Activated B cell treated with CpG ODN at 0.5 μM for 24 hours (primary cell): ENCODE results near the gene TMEM94. TPM values are rescaled to one million over a fixed set of nuclear protein-coding genes. Genes with fewer than 3 reads are reported as not detected.
A peak's percentile ranks its signal among the peaks of the same experiment; 100 is the strongest.
"Not testable (repeated sequence)": the region's sequence is repeated elsewhere in the genome, so short reads cannot be mapped to it uniquely, and the experiment has no call there.

Experiments used
- ATAC-seq: fragments of 200-7000 bp; cut with Tn5 transposase; one replicate; pipeline ENCODE4 v1.10.0; 2021; ENCODE audit warnings: low read depth, mild to moderate bottlenecking, moderate library complexity
- CTCF ChIA-PET: fragments of 350-600 bp; sonication (Branson Sonifier 250); formaldehyde crosslinking; loops from one replicate; lab custom pipeline; 2021; ENCODE audit warnings: antibody characterized with exemption; lab: Charles Lee
- POLR2A ChIA-PET: fragments of 350-600 bp; sonication (Branson Sonifier 250); formaldehyde crosslinking; loops from one replicate; lab custom pipeline; 2021; ENCODE audit warnings: antibody characterized with exemption; lab: Charles Lee
- DNase-seq: peaks from one replicate; pipeline ENCODE4 v3.0.0; 2022
- H3K27ac Mint-ChIP-seq: one replicate; pipeline ENCODE4 v1.8.0; 2020; ENCODE audit warnings: mixed read lengths
- H3K27me3 Mint-ChIP-seq: one replicate; pipeline ENCODE4 v1.8.0; 2021; ENCODE audit warnings: mixed read lengths
- H3K36me3 Mint-ChIP-seq: one replicate; pipeline ENCODE4 v1.8.0; 2021; ENCODE audit warnings: low read depth, mixed read lengths
- H3K4me1 Mint-ChIP-seq: one replicate; pipeline ENCODE4 v1.8.0; 2021; ENCODE audit warnings: mixed read lengths
- H3K4me3 Mint-ChIP-seq: one replicate; pipeline ENCODE4 v1.8.0; 2020; ENCODE audit warnings: mild to moderate bottlenecking, mixed read lengths
- H3K9me3 Mint-ChIP-seq: one replicate; pipeline ENCODE4 v1.8.0; 2020; ENCODE audit warnings: mixed read lengths
- intact Hi-C: fragments of 100-400 bp; cut with micrococcal nuclease; formaldehyde crosslinking; loops from one replicate; pipeline ENCODE4 v1.15.1; 2024
- total RNA-seq: library from RNA; stranded (reverse); gene quantifications from 2 replicates; pipeline ENCODE4 v1.2.3, GENCODE V29; 2022
- TF ChIP-seq, protein P1 (sequence below): fragments of 200-600 bp; IDR thresholded peaks from one replicate; pipeline ENCODE4 v1.8.0; 2022; ENCODE audit warnings: antibody characterized with exemption, mild to moderate bottlenecking

The TMEM94 gene
- total RNA-seq, 1 donor from 2014 or later, result 86.6 TPM

- CTCF ChIA-PET, result interaction anchor here (0.7 kb wide), 1 partner anchor 335 kb away, joined by 3 read pairs; no protein-coding TSS in a partner anchor
- Mint-ChIP-seq H3K4me3 (no peak overlapping the region), H3K27me3 (no peaks in the 10 kb centered on the region), H3K36me3 (no peaks in the 10 kb centered on the region), H3K4me1 (no peaks in the 10 kb centered on the region), H3K9me3 (no peaks in the 10 kb centered on the region), H3K27ac (no peak overlapping the region)
- TF ChIP-seq, protein P1, sequence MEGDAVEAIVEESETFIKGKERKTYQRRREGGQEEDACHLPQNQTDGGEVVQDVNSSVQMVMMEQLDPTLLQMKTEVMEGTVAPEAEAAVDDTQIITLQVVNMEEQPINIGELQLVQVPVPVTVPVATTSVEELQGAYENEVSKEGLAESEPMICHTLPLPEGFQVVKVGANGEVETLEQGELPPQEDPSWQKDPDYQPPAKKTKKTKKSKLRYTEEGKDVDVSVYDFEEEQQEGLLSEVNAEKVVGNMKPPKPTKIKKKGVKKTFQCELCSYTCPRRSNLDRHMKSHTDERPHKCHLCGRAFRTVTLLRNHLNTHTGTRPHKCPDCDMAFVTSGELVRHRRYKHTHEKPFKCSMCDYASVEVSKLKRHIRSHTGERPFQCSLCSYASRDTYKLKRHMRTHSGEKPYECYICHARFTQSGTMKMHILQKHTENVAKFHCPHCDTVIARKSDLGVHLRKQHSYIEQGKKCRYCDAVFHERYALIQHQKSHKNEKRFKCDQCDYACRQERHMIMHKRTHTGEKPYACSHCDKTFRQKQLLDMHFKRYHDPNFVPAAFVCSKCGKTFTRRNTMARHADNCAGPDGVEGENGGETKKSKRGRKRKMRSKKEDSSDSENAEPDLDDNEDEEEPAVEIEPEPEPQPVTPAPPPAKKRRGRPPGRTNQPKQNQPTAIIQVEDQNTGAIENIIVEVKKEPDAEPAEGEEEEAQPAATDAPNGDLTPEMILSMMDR, result no peak
- DNase-seq, result no peak
- POLR2A ChIA-PET, result interaction anchor here (1.9 kb wide), 1 partner anchor 8 kb away, joined by 7 read pairs; the partner anchor contains the start of gene TMEM94
- no peak for ATAC-seq
- intact Hi-C loops, result no loop called here
Measured at GRCh38 chr17:75447951-75448856, 8.2 kb upstream of the TMEM94 start.

- Mint-ChIP-seq H3K36me3 (no peaks in the 10 kb centered on the region), H3K4me1 (peaks cover 6% of the 10 kb centered on the region), H3K4me3 (no peak overlapping the region), H3K27ac (no peak overlapping the region), H3K27me3 (no peaks in the 10 kb centered on the region), H3K9me3 (no peaks in the 10 kb centered on the region)
- CTCF ChIA-PET, result no interaction called here
- intact Hi-C loops, result no loop called here
- ATAC-seq (no peak), DNase-seq (no peak)
- TF ChIP-seq, protein P1, result no peak
- POLR2A ChIA-PET, result no interaction called here
Measured at GRCh38 chr17:75450270-75450669, 6.2 kb upstream of the TMEM94 start.

GRCh38 chr17:75454193-75454592, 2.2 kb upstream of the TMEM94 start:
- Mint-ChIP-seq H3K4me3 (no peak overlapping the region), H3K36me3 (peaks cover 1% of the 10 kb centered on the region), H3K9me3 (no peaks in the 10 kb centered on the region), H3K27ac (no peak overlapping the region), H3K27me3 (no peaks in the 10 kb centered on the region), H3K4me1 (peaks cover 31% of the 10 kb centered on the region)
- intact Hi-C loops, result no loop called here
- ATAC-seq (no peak), DNase-seq (no peak)
- POLR2A ChIA-PET, result no interaction called here
- TF ChIP-seq, protein P1, result no peak
- CTCF ChIA-PET, result no interaction called here

- peaks cover 35% of the 10 kb centered on the region for H3K4me1 Mint-ChIP-seq
- CTCF ChIA-PET, H3K27me3 Mint-ChIP-seq, H3K9me3 Mint-ChIP-seq, POLR2A ChIA-PET, DNase-seq, H3K36me3 Mint-ChIP-seq, intact Hi-C loops, ATAC-seq, H3K27ac Mint-ChIP-seq, H3K4me3 Mint-ChIP-seq: not testable (repeated sequence)
Measured at GRCh38 chr17:75454672-75455071, 1.8 kb upstream of the TMEM94 start.

DNA sequence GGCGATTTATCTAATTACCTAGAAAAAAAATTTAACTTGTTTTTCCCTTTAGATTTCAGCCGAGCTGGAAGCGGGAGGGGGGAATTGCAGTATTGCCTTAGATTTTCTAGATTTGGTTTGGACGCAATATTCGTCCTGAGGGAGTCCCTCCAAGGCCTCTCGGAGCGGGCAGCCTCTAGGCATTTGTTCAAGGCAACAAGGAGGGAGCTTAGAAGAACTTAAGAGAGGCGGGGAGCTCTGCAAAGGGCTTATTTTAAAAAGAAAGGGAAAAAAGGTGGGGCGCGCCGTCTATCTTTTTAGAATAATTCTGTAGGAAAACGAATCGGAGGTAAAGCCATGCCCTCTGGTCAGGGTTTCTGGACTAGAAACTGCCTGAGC, 407 bp upstream of the TMEM94 start:
- CTCF ChIA-PET, result interaction anchor here (0.7 to 1.5 kb wide), 6 partner anchors 44 to 325 kb away, joined by 3 to 6 read pairs (median 4); partner anchors contain the start of genes NT5C, SLC25A19 and TSEN54
- H3K4me3 Mint-ChIP-seq, result peak overlapping the region; percentile 91
- TF ChIP-seq, protein P1, result no peak

More for the DNA sequence above, 407 bp upstream of the TMEM94 start:
- DNase-seq (no peak), ATAC-seq (peak; percentile 22)
- H3K27me3 Mint-ChIP-seq, result no peaks in the 10 kb centered on the region
- H3K4me1 Mint-ChIP-seq, result peaks cover 41% of the 10 kb centered on the region
- intact Hi-C loops, result loop anchor here (1.0 to 2.0 kb wide), 5 partner anchors 51 to 583 kb away; partner anchors contain the start of genes GRB2, LLGL2, SLC25A19 and TSEN54
- peaks cover 1% of the 10 kb centered on the region for H3K36me3 Mint-ChIP-seq
- peak overlapping the region; percentile 88 for H3K27ac Mint-ChIP-seq
- H3K9me3 Mint-ChIP-seq, result no peaks in the 10 kb centered on the region
- POLR2A ChIA-PET, result interaction anchor here (0.5 to 2.5 kb wide), 29 partner anchors 8 to 1174 kb away, joined by 3 to 18 read pairs (median 4); partner anchors contain the start of genes ARMC7, FDXR, GGA3 and GRB2
